Small intestine (tissue), 7 donors: ENCODE results near the gene ADGRD1. TPM values are rescaled to one million over a fixed set of nuclear protein-coding genes. Genes with fewer than 3 reads are reported as not detected.
"Not testable (repeated sequence)": the region's sequence is repeated elsewhere in the genome, so short reads cannot be mapped to it uniquely, and the experiment has no call there.

Source experiments
- DNase-seq, 2 donors: peaks; one replicate each; pipeline versions ENCODE4 v3.0.0 to v3.0.0-alpha.2; 2013
- FAIRE-seq: peaks from 2 replicates; lab custom pipeline; 2012; peaks lifted over from hg19 to GRCh38; lab: Jason Lieb, UNC
- H3K27ac ChIP-seq, 3 donors: one replicate each; pipeline ENCODE4 v1.5.1; 2013; ENCODE audit warnings: low read length in 2 of 3, mild to moderate bottlenecking in 2 of 3, control low read depth in 1 of 3, inconsistent platforms in 1 of 3, low read depth in 1 of 3, moderate library complexity in 1 of 3
- H3K27me3 ChIP-seq, 3 donors: one replicate each; pipeline ENCODE4 v1.6.1; 2013; ENCODE audit warnings: low read length in 3 of 3, inconsistent platforms in 1 of 3; ENCODE audit not compliant: control insufficient read depth in 3 of 3, insufficient read depth in 3 of 3
- H3K36me3 ChIP-seq, 3 donors: one replicate each; pipeline ENCODE4 v1.6.1; 2013; ENCODE audit warnings: low read length in 3 of 3, inconsistent platforms in 1 of 3, low read depth in 1 of 3, mild to moderate bottlenecking in 1 of 3, moderate library complexity in 1 of 3; ENCODE audit not compliant: control insufficient read depth in 3 of 3, insufficient read depth in 2 of 3
- H3K4me1 ChIP-seq, 3 donors: one replicate each; pipeline ENCODE4 v1.6.1; 2013; ENCODE audit warnings: low read length in 2 of 3, inconsistent platforms in 1 of 3, low read depth in 1 of 3, mild to moderate bottlenecking in 1 of 3, moderate library complexity in 1 of 3; ENCODE audit not compliant: control insufficient read depth in 3 of 3, insufficient read depth in 2 of 3
- H3K4me3 ChIP-seq, 3 donors: one replicate each; pipeline ENCODE4 v1.5.1; 2013; ENCODE audit warnings: low read length in 3 of 3, control low read depth in 1 of 3, inconsistent platforms in 1 of 3, low read depth in 1 of 3, mild to moderate bottlenecking in 1 of 3, moderate library complexity in 1 of 3
- H3K9me3 ChIP-seq, 2 donors: one replicate each; pipeline ENCODE4 v1.6.1; 2013; ENCODE audit warnings: low read depth in 1 of 2, low read length in 1 of 2; ENCODE audit not compliant: control insufficient read depth in 2 of 2, insufficient read depth in 1 of 2
- WGBS, 3 donors: extraction: QIAGEN DNeasy Blood & Tissue Kit; methylation state at CpG; one replicate each; pipeline ENCODE4 v1.1.7; 2013; 5-methylcytosine and 5-hydroxymethylcytosine counted together
- polyA plus RNA-seq, 4 donors: library from polyadenylated mRNA; stranded (reverse) in 3 of 4; unstranded in 1 of 4; fragments of 200-250 nt in 3 of 4; fragments of 120-200 nt in 1 of 4; gene quantifications; one replicate each; pipeline versions ENCODE4 v1.2.1 to v1.2.3, GENCODE V29; 2013
- donor health status: healthy with polysubstance abuse.
- donor health status: control.
- donor health status: control.
- donor health status: Bipolar disorder and iron deficiency.
- donor health status: healthy.

Gene ADGRD1
- polyA plus RNA-seq, 4 donors, result 0.54 to 87.7 (median 9.3) TPM; not detected in 1

GRCh38 chr12:131119345-131119744, 165.6 kb downstream of the ADGRD1 start:
- H3K27ac ChIP-seq, result not testable (repeated sequence)

GRCh38 chr12:131119936-131120335, 166.2 kb downstream of the ADGRD1 start:
- FAIRE-seq, result no peak
- 93% methylated on average over 8 of the region's 8 CpGs for WGBS, 3 donors
- Histone ChIP-seq H3K4me1 (no peaks in the 10 kb centered on the region), H3K27me3 (no peaks in the 10 kb centered on the region), H3K9me3 (no peaks in the 10 kb centered on the region), H3K27ac (no peak overlapping the region), H3K36me3 (peaks cover 0 to 39% (median 2%) of the 10 kb centered on the region in 3 donors), H3K4me3 (no peak overlapping the region)
- no peak for DNase-seq

More at GRCh38 chr12:131119345-131119744, 165.6 kb downstream of the ADGRD1 start:
- WGBS, 3 donors, result 89 to 96% (median 91%) methylated on average over 8 of the region's 8 CpGs
- H3K36me3 ChIP-seq, result peaks cover 0 to 40% (median 2%) of the 10 kb centered on the region in 3 donors
- H3K4me3 ChIP-seq, H3K27me3 ChIP-seq, DNase-seq, H3K4me1 ChIP-seq, H3K9me3 ChIP-seq, FAIRE-seq: not testable (repeated sequence)

- WGBS, 3 donors, result 88 to 94% (median 89%) methylated on average over 25 of the region's 25 CpGs
- FAIRE-seq (no peak), DNase-seq (no peak)
- H3K36me3 ChIP-seq, result peaks cover 0 to 29% (median 2%) of the 10 kb centered on the region in 3 donors
- no peak overlapping the region for H3K4me3 ChIP-seq
- no peaks in the 10 kb centered on the region for H3K9me3 ChIP-seq
- no peaks in the 10 kb centered on the region for H3K4me1 ChIP-seq
- H3K27ac ChIP-seq, result no peak overlapping the region
- H3K27me3 ChIP-seq, result no peaks in the 10 kb centered on the region
Measured at GRCh38 chr12:131120831-131121271, 167.1 kb downstream of the ADGRD1 start.

- Histone ChIP-seq H3K9me3 (no peaks in the 10 kb centered on the region), H3K4me3 (no peak overlapping the region), H3K27me3 (no peaks in the 10 kb centered on the region), H3K36me3 (peaks cover 0 to 28% (median 2%) of the 10 kb centered on the region in 3 donors), H3K27ac (no peak overlapping the region), H3K4me1 (no peaks in the 10 kb centered on the region)
- FAIRE-seq (no peak), DNase-seq (no peak)
- 86 to 93% (median 88%) methylated on average over 30 of the region's 30 CpGs for WGBS, 3 donors
Measured at GRCh38 chr12:131121705-131122405, 168.1 kb downstream of the ADGRD1 start.

- WGBS, 3 donors, result 88 to 93% (median 91%) methylated on average over 7 of the region's 7 CpGs
- Histone ChIP-seq H3K9me3 (no peaks in the 10 kb centered on the region), H3K27ac (no peak overlapping the region), H3K4me1 (no peaks in the 10 kb centered on the region), H3K27me3 (no peaks in the 10 kb centered on the region), H3K4me3 (no peak overlapping the region), H3K36me3 (peaks cover 0 to 24% (median 2%) of the 10 kb centered on the region in 3 donors)
- DNase-seq (no peak), FAIRE-seq (no peak)
Measured at GRCh38 chr12:131122631-131123030, 168.9 kb downstream of the ADGRD1 start.

- WGBS, 3 donors, result 89 to 90% (median 90%) methylated on average over 10 of the region's 10 CpGs
- no peak for FAIRE-seq
- H3K9me3 ChIP-seq, result peaks cover 0 to 3% of the 10 kb centered on the region in 2 donors
Measured at GRCh38 chr12:131123817-131124216, 170.1 kb downstream of the ADGRD1 start.

GRCh38 chr12:131124487-131125280, 171.0 kb downstream of the ADGRD1 start:
- Histone ChIP-seq H3K36me3 (peaks cover 0 to 14% (median 0%) of the 10 kb centered on the region in 3 donors), H3K4me1 (no peaks in the 10 kb centered on the region), H3K4me3 (no peak overlapping the region), H3K9me3 (peaks cover 0 to 3% of the 10 kb centered on the region in 2 donors), H3K27ac (no peak overlapping the region), H3K27me3 (no peaks in the 10 kb centered on the region)
- DNase-seq (no peak), FAIRE-seq (no peak)
- 88 to 91% (median 90%) methylated on average over 19 of the region's 19 CpGs for WGBS, 3 donors

More at GRCh38 chr12:131123817-131124216, 170.1 kb downstream of the ADGRD1 start:
- Histone ChIP-seq H3K4me3 (no peak overlapping the region), H3K4me1 (no peaks in the 10 kb centered on the region), H3K27ac (no peak overlapping the region), H3K36me3 (peaks cover 0 to 13% (median 0%) of the 10 kb centered on the region in 3 donors), H3K27me3 (no peaks in the 10 kb centered on the region)
- DNase-seq, result no peak

GRCh38 chr12:131126662-131127173, 173.0 kb downstream of the ADGRD1 start:
- no peak for DNase-seq
- Histone ChIP-seq H3K27ac (no peak overlapping the region), H3K27me3 (no peaks in the 10 kb centered on the region), H3K4me3 (no peak overlapping the region), H3K36me3 (peaks cover 0 to 20% (median 0%) of the 10 kb centered on the region in 3 donors), H3K9me3 (peaks cover 0 to 3% of the 10 kb centered on the region in 2 donors), H3K4me1 (no peaks in the 10 kb centered on the region)
- FAIRE-seq, result no peak
- 92 to 94% (median 94%) methylated on average over 7 of the region's 7 CpGs for WGBS, 3 donors
